ENCODE results near the gene RALGPS1.

DNA sequence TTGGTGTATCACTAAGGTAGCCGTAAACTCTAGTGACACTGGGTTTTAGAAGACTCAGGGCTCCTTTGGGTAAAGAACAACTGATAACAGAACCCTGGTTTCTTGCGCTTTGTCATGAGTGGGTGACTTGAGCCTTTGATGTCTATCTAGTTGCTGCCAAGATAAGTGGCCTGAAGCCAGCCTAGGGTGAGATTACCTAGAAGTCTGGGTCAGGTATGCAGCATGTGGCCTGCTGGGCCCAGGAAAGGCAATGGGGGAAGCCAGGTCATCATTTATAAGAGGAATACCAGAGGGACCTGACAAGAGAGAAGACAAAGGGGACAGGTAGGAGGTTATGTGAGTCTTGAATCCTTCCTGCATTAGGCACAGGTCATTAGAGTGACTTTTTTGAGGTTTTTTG, 326.8 kb downstream of the RALGPS1 start:
- TF ChIP-seq, protein P1, sequence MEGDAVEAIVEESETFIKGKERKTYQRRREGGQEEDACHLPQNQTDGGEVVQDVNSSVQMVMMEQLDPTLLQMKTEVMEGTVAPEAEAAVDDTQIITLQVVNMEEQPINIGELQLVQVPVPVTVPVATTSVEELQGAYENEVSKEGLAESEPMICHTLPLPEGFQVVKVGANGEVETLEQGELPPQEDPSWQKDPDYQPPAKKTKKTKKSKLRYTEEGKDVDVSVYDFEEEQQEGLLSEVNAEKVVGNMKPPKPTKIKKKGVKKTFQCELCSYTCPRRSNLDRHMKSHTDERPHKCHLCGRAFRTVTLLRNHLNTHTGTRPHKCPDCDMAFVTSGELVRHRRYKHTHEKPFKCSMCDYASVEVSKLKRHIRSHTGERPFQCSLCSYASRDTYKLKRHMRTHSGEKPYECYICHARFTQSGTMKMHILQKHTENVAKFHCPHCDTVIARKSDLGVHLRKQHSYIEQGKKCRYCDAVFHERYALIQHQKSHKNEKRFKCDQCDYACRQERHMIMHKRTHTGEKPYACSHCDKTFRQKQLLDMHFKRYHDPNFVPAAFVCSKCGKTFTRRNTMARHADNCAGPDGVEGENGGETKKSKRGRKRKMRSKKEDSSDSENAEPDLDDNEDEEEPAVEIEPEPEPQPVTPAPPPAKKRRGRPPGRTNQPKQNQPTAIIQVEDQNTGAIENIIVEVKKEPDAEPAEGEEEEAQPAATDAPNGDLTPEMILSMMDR (IDR thresholded peaks at IDR 0.05 in 4 of 5, conservative IDR thresholded peaks at IDR 0.05 in 1 of 5), result no peak
- TF ChIP-seq POLR2A (IDR thresholded peaks at IDR 0.05), result no peak

All from gastrocnemius medialis (tissue), 4 donors.